CD4-positive, alpha-beta T cell treated with Interleukin-4 for 4 hours (primary cell): ENCODE data around the gene HERPUD1.
"Not testable (repeated sequence)": the region's sequence is repeated elsewhere in the genome, so short reads cannot be mapped to it uniquely, and the experiment has no call there.

Source experiments
- DNase-seq: peaks from one replicate; pipeline ENCODE4 v3.0.0-alpha.2; 2020

Gene HERPUD1

DNA sequence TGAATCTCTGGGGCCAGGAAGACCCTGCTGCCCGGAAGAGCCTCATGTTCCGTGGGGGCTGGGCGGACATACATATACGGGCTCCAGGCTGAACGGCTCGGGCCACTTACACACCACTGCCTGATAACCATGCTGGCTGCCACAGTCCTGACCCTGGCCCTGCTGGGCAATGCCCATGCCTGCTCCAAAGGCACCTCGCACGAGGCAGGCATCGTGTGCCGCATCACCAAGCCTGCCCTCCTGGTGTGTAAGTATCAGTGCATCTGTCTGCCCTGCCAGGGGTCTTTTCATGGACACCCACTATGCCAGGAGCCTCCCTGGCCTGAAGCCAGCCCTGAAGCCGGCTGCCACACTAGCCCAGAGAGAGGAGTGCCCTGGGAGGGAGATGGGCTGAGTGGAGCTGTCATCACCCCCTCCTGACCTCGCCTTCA, 29.9 kb downstream of the HERPUD1 start, which contains the start of gene CETP:
TSS of gene CETP (plus strand) at position 100 of the 431 bp plus-strand sequence. CDS start at position 130, 30 bp downstream.
- no peak for DNase-seq

DNA sequence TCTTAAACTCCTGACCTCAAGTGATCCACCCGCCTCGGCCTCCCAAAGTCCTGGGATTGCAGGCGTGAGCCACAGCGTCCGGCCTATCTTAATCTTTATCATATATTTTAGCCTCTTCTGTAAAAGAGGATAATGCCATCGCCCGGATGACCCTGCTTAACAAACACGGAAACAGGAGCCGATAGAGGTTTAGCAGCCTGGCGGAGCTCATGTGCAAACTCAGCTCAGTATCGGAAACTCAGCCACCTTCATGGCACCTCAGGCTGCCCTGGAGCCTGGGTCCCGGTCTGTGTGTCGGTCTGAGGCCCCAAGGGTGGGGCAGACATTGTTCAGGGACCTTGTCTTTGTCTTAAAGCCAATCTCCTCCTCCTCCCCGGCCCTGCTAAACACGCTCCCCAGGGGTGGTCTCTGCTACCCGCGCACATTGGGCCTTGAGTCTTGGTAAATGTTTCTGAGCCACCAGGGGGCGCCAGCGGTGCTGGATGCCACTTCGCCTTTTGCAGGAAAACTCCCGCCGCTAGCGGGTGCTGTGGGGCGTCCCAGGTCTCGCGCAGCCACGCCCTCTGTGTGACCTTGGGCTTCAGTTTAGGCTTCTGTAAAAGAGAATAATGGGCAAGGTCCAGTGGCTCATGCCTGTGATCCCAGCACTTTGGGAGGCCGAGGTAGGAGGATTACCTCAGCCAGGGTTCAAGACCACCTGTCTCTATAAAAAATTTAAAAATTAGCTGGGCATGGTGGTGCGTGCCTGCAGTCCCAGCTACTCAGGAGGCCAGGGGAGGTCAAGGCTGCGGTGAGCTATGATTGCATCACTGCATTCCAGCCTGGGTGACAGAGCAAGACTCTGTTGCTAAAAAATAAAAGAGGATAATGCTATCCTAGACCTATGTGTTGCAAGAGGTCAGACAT, 32.6 kb downstream of the HERPUD1 start:
- peak; percentile 89 for DNase-seq

DNA sequence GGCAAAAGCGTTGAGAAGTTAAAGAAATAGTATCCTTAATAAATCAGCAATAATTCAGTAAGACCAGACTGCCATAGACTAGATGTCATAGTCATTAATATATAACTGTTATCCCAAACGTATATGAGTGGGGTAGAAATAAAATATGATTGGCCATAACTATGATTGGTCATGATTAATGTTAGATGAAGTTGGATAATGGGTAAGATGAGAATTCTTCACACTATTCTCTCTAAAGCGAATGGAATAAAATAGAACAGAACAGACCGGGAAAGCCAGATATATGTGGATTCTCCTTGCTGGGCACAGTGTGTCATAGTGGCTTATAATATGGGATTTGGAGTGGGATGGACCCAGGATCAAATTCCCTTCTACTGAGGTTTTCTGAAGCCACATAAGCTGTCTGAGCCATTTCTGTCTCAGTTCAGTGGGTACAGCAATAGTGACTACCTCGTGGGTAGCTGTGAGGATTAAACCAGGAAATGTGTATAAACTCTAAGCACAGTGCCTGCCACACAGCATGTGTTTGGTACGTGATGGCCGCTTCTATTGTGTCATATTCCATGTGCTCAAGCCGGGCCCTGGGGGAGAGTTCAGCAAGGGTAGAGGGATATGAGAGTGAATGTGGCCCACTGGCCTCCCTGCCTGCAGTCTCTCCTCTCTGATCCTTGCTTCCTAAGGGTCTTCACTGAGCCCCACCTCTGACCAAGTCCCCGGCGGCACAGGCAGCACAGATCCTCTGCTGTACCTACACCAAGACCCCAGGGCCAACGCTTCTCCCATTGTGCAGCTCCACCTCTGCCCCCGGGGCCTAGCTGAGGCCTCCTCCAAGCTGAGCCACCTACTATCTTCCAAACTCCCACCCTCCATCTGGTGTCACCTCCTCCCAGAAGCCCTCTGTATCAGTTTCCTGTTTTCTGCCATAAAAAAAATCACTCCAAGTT, 33.5 kb downstream of the HERPUD1 start:
- DNase-seq = no peak

DNA sequence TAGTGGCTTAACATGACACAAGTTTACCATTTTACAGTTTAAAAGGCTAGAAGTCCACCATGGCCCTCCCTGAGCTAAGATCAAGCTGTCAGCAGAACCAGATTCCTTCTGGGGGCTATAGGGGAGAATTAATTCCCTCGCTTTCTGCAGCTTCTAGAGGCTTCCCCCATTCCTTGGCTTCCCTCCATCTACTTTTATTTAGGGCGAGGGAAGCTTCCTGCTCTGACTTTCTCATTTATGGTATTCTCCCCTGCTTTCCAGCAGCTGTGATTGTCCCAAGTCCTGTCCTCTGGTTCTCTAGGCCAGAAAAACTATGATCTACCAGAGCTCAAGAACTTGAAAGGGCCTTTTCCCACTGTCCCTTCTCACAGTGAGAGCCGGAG, 34.1 kb downstream of the HERPUD1 start:
- no peak for DNase-seq

DNA sequence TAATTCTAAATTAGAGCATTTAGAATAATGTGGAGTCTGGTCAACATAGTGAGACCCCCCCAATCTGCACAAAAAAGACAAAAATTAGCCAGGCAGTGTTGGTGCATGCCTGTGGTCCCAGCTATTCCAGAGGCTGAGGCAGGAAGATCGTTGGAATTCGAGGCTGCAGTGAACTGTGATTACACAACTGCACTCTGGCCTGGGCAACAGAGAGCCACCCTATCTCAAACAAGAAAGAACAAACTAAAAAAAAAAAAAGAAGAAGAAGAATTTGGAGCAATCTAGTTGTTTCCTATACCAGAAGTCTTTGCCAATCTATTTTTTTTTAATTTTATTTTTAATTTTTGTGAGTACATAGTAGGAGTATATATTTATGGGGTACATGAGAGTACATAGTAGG, 35.8 kb downstream of the HERPUD1 start:
- no peak for DNase-seq

DNA sequence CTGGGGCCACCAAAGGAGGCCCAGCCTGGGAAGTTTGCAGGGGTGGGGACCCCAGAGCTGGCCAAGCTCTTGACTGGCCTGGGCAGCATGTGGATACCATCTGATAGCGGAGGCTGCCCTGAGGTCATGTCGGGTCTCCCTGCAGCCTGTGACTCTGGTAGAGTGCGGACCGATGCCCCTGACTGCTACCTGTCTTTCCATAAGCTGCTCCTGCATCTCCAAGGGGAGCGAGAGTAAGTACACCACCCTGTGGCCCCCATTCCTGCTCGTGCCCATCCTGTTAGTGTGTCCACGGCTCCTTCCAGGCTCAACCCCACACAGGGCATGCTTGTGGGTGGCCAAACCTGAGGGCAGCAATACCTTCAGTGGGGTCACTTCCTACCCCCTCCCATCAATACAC, 37.8 kb downstream of the HERPUD1 start:
- no peak for DNase-seq

DNA sequence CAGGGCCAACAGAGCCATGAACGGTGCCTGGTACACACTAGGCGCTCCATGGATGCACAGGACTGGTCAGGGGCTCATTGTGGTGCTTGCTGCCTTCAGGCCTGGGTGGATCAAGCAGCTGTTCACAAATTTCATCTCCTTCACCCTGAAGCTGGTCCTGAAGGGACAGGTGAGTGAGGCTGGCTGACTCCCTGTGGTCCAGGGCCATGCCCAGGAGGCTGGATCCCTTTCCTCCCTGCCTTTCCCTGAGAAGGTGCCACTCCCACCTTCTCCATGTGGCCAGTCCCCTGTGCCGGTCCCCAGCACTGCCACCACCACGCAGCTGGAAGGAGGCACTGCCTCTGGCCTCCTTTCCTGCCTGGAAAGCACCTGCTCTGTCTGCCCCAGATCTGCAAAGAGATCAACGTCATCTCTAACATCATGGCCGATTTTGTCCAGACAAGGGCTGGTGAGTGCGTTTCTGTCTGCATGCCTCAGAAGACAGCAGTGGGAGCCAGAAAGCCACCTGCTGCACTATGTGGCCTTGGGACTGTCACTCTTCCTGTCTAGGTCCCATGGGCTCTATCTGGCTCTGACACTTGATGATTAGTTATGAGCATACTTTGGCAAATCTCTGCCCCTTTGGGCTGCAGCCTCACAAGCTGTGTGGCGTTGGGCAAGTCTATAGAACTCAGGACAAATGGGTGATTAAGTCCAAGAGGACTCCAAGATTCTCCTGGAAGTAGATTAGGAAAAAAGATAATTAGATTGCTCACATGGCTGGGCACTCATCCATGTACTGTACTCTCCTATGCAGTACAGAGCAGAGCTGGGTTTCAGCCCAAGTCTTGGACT, 39.2 kb downstream of the HERPUD1 start:
- no peak for DNase-seq

DNA sequence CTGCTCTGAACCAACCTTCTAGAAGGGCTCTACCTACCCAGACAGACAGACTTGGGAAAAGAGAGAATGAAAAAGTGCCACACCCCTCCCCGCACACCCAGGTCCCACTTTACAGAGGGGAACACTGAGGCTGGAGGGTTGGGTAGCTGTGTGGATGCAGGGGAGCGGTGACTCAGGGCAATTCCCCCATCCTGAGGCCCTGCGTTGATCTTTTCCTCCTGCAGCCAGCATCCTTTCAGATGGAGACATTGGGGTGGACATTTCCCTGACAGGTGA, 39.8 kb downstream of the HERPUD1 start:
- no peak for DNase-seq

DNA sequence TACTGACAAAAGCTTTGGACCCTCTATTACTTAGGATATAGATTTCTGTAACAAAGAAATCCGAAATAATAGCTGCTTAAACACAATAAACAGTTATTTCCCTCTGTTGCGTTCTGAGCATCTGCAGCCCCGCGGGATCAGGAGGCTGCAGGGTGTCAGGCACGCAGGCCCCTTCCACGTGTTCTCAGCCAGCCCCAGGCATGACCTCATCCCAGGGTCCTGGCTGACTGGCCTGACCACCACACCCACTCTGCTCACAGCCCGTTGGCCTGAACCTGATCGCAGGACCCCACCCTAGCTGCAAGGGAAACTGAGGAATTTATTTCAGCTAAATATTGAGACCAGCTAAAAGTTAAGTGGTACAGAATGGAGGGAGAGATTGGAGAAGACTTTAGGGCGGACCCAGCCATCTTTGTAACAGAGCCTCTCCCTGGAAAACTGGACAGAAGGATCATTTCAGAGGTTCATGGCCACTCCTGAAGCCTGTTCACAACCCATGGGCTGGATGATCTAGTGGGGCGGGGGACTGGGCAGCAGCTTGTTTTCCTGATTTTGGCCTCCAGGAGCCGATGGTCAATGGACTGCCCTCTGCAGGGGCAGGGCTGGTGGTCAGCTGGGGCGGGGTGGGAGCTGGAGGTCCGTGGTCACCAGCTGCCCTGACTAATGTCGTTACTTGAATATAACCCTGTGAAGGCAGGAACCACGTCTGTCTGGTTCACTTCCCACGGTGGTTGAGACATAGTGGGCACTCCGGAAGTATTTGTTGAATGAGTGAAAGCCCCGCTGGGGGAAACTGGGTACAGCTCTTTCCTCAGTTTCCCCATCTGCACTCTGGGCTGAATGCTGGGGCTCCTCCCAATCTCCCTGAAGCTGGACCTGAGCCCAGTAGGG, 40.7 kb downstream of the HERPUD1 start:
- no peak for DNase-seq

DNA sequence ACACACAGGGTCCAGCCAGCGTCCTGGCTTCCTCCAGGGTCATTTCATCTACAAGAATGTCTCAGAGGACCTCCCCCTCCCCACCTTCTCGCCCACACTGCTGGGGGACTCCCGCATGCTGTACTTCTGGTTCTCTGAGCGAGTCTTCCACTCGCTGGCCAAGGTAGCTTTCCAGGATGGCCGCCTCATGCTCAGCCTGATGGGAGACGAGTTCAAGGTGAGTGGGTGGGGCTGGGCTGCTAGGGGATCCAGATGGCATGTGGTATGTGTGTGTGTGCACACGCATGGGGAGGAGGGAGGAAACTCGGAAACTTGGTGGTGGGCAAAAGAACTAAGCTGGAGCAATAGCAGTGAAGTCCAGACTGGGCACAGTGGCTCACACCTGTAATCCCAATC, 41.4 kb downstream of the HERPUD1 start:
- no peak for DNase-seq

DNA sequence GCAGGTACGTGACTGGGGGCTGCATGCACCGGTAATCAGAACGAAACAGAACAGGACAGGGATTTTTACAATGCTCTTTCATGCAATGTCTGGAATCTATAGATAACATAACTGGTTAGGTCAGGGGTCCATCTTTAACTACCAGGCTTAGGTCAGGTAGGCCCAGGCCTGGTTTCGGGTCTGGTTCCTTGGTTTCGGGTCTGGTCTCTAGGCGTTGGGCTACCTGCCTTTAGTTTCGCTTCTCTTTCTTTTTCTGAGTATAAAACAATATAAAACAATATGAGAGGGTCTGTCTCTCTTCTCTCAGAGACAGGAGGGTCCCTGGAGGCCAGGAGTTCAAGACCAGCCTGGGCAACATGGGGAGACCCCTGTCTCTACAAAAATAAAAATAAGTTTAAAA, 42.0 kb downstream of the HERPUD1 start:
- not testable (repeated sequence) for DNase-seq

DNA sequence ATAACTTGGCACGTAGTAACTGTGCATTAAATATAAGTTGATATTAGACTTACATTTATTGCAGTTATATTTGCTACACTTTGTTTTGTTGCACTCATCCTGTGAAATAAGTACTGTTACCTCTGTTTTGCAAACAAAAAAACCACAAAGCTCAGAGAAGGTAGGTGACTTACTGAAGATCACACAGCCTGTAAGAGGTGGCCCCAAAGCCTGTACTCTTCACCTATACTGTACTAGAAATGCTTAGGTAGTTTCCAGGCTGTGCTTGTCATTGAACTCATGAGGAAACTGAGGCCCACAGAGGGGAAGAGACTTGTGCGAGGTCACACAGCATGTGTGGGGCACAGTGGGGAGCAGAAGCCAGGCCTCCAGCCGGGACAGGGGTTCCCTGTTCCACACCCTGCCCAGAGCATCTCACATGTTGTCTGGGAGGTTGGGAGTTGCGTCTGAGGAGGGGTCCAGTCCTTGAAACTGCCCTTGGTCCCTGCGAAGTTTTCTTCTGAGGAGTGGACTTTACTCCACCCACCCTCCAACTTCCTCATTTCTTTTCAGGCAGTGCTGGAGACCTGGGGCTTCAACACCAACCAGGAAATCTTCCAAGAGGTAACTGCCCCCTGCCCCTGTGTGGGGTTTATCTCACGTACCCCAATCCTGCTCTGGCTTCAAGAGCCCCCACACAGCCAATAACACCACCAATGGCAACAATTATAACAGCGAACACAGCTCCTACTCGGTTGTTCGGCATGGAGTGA, 42.8 kb downstream of the HERPUD1 start:
- DNase-seq = no peak

DNA sequence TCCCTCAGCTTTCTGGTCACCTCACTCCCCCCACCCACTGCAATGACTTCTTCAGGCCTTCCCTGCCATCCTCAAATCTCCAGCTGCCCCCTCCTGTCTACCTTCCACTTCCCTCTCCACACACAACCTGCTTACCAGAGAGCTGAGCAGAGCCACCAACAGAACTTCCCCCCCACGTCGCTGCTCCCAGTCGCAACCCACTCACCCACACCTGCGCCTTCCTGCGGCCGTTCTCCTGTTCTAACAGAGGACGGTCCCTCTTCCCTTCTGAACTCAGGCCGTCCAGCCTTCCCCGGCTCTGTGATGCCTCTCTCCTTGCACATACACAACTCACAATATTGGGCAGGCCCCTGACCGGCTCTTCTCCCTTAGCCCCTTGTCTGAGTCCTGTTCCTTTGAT, 43.8 kb downstream of the HERPUD1 start:
- no peak for DNase-seq

DNA sequence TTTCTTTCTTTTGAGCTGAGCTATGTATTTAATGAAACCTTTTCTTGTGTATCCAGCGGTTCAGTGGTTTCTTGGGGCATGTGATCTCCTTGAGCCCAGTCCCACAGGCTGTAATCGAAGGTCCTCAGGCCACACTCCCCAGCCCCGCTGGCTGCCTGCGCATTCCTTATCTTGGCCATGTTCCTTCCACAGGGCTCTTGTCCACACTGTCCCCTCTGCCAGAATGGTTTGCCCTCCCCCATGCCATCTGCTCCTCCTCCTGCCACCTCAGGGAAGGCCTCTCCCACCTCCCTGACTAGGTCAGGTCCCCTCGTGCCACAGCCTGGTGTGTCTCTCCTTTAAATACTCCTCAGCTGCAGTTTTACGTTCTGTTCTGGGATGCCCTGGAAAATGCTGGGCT, 45.3 kb downstream of the HERPUD1 start:
- no peak for DNase-seq

DNA sequence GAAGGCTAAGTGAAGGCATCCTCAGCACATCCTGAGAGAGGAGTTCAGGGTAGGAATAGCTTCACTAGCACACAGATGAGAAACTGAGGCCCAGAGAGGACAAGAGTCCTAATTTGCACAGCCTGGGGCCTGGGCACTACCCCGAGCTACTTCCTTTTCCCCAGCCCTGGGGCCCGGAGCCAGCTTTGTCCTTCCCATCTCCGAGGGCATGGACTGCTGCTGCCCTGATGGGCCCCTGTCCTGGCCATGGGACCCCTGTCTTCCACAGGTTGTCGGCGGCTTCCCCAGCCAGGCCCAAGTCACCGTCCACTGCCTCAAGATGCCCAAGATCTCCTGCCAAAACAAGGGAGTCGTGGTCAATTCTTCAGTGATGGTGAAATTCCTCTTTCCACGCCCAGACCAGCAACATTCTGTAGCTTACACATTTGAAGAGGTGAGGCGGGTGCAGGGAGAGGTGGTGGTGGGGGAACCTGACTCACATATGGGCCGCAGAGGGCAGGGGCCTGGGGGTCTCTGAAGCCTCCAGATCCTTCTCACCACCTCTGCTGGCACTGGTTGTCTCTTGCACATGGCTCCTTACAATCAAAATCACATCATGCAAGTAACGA, 46.0 kb downstream of the HERPUD1 start:
- no peak for DNase-seq

DNA sequence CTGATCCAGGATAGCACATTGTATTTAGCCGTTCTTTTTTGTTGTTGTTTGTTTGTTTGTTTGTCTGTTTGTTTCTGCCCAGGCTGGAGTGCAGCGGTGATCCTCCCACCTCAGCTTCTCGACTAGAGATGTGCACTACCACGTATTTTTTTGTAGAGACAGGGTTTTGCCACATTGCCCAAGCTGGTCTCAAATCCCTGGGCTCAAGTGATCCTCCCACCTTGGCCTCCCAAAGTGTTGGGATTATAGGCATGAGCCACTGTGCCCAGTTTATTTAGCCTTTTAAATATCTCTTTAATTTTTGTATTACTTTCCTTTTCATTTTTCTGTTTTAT, 48.2 kb downstream of the HERPUD1 start:
- no peak for DNase-seq

DNA sequence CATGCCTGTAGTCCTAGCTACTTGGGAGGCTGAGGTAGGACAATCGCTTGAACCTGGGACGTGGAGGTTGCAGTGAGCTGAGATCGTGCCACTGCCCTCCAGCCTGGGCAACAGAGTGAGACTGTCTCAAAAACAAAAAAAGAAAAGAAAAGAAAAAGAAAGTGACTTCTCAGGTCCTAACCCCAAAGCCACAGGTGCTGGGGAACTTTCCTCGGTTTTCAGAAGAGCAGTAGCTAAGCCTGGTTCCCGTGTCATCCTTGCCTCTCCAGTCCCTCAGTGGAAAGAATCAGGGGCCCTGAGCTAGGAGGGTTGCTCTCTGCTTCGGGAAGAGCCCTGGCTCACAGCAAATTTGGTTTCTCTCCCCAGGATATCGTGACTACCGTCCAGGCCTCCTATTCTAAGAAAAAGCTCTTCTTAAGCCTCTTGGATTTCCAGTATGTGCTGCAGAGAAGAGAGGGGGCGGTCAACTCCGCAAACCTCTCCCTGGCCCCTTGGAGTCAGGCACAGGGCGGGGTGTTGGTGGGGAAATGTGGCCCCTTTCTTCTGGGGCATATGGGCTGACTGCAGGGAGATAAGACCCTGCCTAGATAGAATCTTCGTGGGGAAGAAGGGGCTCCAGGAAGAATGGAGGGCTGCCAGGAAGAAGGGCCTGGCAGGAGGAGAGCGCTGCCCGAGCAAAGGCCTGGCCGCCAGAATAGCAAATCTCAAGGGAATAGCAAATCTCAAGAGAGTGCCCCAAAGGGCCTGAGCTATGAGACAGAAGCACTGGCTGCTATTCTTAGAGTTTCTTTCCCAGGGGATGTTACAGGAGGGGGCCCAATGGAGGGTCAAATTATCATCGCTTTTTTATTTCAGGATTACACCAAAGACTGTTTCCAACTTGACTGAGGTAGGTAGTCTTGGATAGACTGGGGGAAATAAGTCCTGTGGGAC, 49.1 kb downstream of the HERPUD1 start:
- no peak for DNase-seq

DNA sequence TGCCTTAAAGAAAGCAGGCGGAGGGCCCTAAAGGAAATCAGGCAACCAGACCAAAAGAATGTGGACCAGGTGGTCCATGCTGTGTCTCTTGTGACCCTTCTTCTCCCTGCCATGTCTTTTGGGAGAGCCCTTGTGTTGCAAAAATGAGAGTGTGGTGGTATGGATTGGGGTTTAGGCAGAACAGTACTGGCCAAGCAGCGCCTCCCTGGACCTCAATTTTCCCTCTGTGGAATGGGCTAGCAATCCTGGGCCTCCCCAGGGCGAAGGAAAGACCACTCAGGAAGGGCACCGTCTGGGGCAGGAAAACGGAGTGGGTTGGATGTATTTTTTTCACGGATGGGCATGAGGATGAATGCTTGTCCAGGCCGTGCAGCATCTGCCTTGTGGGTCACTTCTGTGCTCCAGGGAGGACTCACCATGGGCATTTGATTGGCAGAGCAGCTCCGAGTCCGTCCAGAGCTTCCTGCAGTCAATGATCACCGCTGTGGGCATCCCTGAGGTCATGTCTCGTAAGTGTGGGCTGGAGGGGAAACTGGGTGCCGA, 49.9 kb downstream of the HERPUD1 start:
- no peak for DNase-seq

DNA sequence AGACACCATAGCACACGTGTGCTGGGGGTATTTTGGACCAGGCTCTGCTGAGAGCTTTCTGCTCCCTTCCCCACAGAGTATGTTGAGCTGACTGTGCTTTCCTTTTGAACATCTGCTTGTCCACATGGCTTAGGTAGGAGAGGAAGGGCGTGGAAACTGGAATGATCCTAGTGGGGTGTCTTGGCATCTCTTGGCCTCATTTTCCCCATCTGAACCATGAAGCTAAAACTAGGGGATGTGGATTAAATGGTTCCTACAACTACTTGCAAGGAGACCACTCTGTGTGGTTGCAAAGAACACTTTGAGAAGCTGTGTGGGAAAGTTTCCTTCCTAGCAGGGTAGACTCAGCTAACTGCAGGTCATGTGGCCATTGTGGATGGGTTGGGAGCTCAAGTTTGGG, 50.8 kb downstream of the HERPUD1 start:
- DNase-seq = no peak
